Trophoblast cell (in vitro differentiated cells and primary cell): ENCODE results near the gene AKR1C2.
A peak's percentile ranks its signal among the peaks of the same experiment; 100 is the strongest.

Experiments
- DNase-seq, 2 donors: peaks; one replicate each; pipeline ENCODE4 v3.0.0-alpha.2; 2016
- H2AFZ ChIP-seq: 2 replicates; pipeline ENCODE4 v1.6.1; 2013; ENCODE audit warnings: low read length, moderate library complexity, mild to moderate bottlenecking; ENCODE audit not compliant: insufficient read depth, poor library complexity
- H2AK5ac ChIP-seq: 2 replicates; pipeline ENCODE4 v1.6.1; 2013; ENCODE audit warnings: mild to moderate bottlenecking, low read length
- H2BK120ac ChIP-seq: 2 replicates; pipeline ENCODE4 v1.6.1; 2013; ENCODE audit warnings: low read length, mild to moderate bottlenecking, moderate library complexity; ENCODE audit not compliant: insufficient read depth, poor library complexity
- H2BK12ac ChIP-seq: 2 replicates; pipeline ENCODE4 v1.6.1; 2013; ENCODE audit warnings: mild to moderate bottlenecking, low read length, moderate library complexity
- H2BK5ac ChIP-seq: 2 replicates; pipeline ENCODE4 v1.6.1; 2013; ENCODE audit warnings: low read length, low read depth, moderate library complexity, mild to moderate bottlenecking; ENCODE audit not compliant: poor library complexity
- H3K14ac ChIP-seq: 2 replicates; pipeline ENCODE4 v1.6.1; 2013; ENCODE audit warnings: mild to moderate bottlenecking, low read length
- H3K18ac ChIP-seq: 2 replicates; pipeline ENCODE4 v1.6.1; 2013; ENCODE audit warnings: mild to moderate bottlenecking, low read length
- H3K23ac ChIP-seq: 2 replicates; pipeline ENCODE4 v1.6.1; 2013; ENCODE audit warnings: low read length
- H3K27ac ChIP-seq: 2 replicates; pipeline ENCODE4 v1.5.1; 2013; ENCODE audit warnings: low read depth, mild to moderate bottlenecking, inconsistent platforms, low read length, moderate library complexity
- H3K27me3 ChIP-seq: 2 replicates; pipeline ENCODE4 v1.6.1; 2013; ENCODE audit warnings: inconsistent platforms, mild to moderate bottlenecking, low read length, moderate library complexity; ENCODE audit not compliant: insufficient read depth
- H3K36me3 ChIP-seq, 2 experiments: 1 replicate in 1 of 2; 2 replicates in 1 of 2; pipeline ENCODE4 v1.6.1; 2013; ENCODE audit warnings: low read length in 2 of 2, mild to moderate bottlenecking in 2 of 2, moderate library complexity in 1 of 2; ENCODE audit not compliant: insufficient read depth in 2 of 2, control insufficient read depth in 1 of 2
- H3K4ac ChIP-seq: 2 replicates; pipeline ENCODE4 v1.6.1; 2013; ENCODE audit warnings: low read depth, mild to moderate bottlenecking, low read length, moderate library complexity
- H3K4me1 ChIP-seq, 2 experiments: 1 replicate in 1 of 2; 2 replicates in 1 of 2; pipeline ENCODE4 v1.6.1; 2013; ENCODE audit warnings: low read length in 2 of 2, mild to moderate bottlenecking in 2 of 2, moderate library complexity in 1 of 2; ENCODE audit not compliant: insufficient read depth in 2 of 2, control insufficient read depth in 1 of 2
- H3K4me2 ChIP-seq: 2 replicates; pipeline ENCODE4 v1.6.1; 2013; ENCODE audit warnings: inconsistent platforms, mild to moderate bottlenecking, low read length, moderate library complexity
- H3K4me3 ChIP-seq: 2 replicates; pipeline ENCODE4 v1.5.1; 2013; ENCODE audit warnings: mild to moderate bottlenecking, low read depth, low read length, inconsistent platforms
- H3K79me1 ChIP-seq: one replicate; pipeline ENCODE4 v1.6.1; 2013; ENCODE audit warnings: low read length
- H3K79me2 ChIP-seq: 2 replicates; pipeline ENCODE4 v1.6.1; 2013; ENCODE audit warnings: low read length, mild to moderate bottlenecking; ENCODE audit not compliant: control insufficient read depth, insufficient read depth, poor library complexity
- H3K9ac ChIP-seq: 2 replicates; pipeline ENCODE4 v1.6.1; 2013; ENCODE audit warnings: mild to moderate bottlenecking, low read length
- H3K9me3 ChIP-seq: 2 replicates; pipeline ENCODE4 v1.6.1; 2013; ENCODE audit warnings: low read depth, mild to moderate bottlenecking, control low read depth, inconsistent platforms, low read length; ENCODE audit not compliant: insufficient read depth
- H4K12ac ChIP-seq: 2 replicates; pipeline ENCODE4 v1.6.1; 2013; ENCODE audit warnings: low read depth, mild to moderate bottlenecking, low read length, moderate library complexity
- H4K8ac ChIP-seq: 2 replicates; pipeline ENCODE4 v1.6.1; 2013; ENCODE audit warnings: low read depth, mild to moderate bottlenecking, low read length, moderate library complexity
- H4K91ac ChIP-seq: one replicate; pipeline ENCODE4 v1.6.1; 2013; ENCODE audit warnings: low read depth, mild to moderate bottlenecking, low read length, moderate library complexity
- WGBS: extraction: QIAGEN DNeasy Blood & Tissue Kit; methylation state at CpG from one replicate; pipeline ENCODE4 v1.1.7; 2013; ENCODE audit warnings: missing lambda C conversion rate; ENCODE audit not compliant: insufficient read length, insufficient coverage; ENCODE audit errors: extremely low coverage; 5-methylcytosine and 5-hydroxymethylcytosine counted together

AKR1C2 gene

DNA sequence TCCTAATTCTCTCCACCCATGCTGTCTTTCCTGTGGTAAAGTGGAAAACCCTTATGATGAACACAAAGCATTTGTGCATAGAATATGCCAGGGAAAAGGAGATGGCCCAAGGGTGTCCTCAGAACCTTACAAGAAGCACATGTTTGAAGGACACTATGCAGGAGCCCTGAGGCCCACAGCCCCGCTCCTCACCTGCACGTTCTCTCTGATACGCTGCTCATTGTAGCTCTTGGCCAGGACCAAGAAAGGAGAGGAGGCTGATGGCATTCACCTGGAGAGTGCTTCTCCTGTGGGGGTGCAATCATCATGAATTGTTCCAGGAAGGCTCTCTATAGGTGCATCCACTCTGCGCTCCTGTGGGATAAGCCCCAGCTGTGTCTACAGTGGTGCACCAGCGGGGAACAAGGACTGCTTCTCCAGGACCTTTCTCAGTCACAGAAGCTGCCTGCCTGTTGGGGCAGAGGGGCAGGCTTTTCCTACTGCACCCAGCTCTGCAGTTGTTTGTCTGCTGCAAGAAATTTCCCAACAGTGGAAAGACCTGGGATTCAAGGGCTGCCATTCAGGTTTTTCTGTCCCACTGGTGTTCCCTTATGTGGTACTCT is 19.9 kb downstream of the AKR1C2 start:
- Histone ChIP-seq H3K14ac (no peak overlapping the region), H3K4me3 (no peak overlapping the region), H3K27me3 (no peaks in the 10 kb centered on the region), H3K23ac (no peak overlapping the region), H4K91ac (no peak overlapping the region), H2BK120ac (no peak overlapping the region), H2AFZ (no peak overlapping the region), H2BK12ac (no peak overlapping the region), H3K4me2 (no peak overlapping the region), H2BK5ac (no peak overlapping the region), H2AK5ac (no peak overlapping the region), H3K4ac (no peak overlapping the region), H4K12ac (no peak overlapping the region), H3K27ac (no peak overlapping the region), H3K18ac (no peak overlapping the region), H4K8ac (no peak overlapping the region), H3K79me1 (no peaks in the 10 kb centered on the region), H3K9ac (no peak overlapping the region), H3K79me2 (no peaks in the 10 kb centered on the region), H3K9me3 (peaks cover 2% of the 10 kb centered on the region), H3K36me3 (no peaks in the 10 kb centered on the region), H3K4me1 (peaks cover 3 to 4% of the 10 kb centered on the region in 2 experiments)
- DNase-seq: no peak
- WGBS: no CpG with 5 or more reads among the region's 5 CpGs

GRCh38 chr10:4982764-4983226 is 20.9 kb downstream of the AKR1C2 start:
- no peak overlapping the region for H3K27ac ChIP-seq

GRCh38 chr10:4981722-4982471 is 21.8 kb downstream of the AKR1C2 start:
- no peak overlapping the region for H2BK12ac ChIP-seq
- WGBS: no CpG with 5 or more reads among the region's 14 CpGs
- H4K91ac ChIP-seq: no peak overlapping the region
- no peaks in the 10 kb centered on the region for H3K79me2 ChIP-seq
- peak; percentile 6 to 56 for DNase-seq
- no peak overlapping the region for H3K27ac ChIP-seq
- H3K27me3 ChIP-seq: no peaks in the 10 kb centered on the region
- H3K4ac ChIP-seq: no peak overlapping the region
- peaks cover 2% of the 10 kb centered on the region for H3K9me3 ChIP-seq
- no peak overlapping the region for H2BK120ac ChIP-seq
- no peak overlapping the region for H2BK5ac ChIP-seq
- H4K8ac ChIP-seq: no peak overlapping the region
- no peak overlapping the region for H3K18ac ChIP-seq
- peaks cover 3 to 4% of the 10 kb centered on the region in 2 experiments for H3K4me1 ChIP-seq
- no peaks in the 10 kb centered on the region for H3K79me1 ChIP-seq
- no peak overlapping the region for H2AK5ac ChIP-seq
- H3K36me3 ChIP-seq: no peaks in the 10 kb centered on the region
- H4K12ac ChIP-seq: no peak overlapping the region
- H3K23ac ChIP-seq: no peak overlapping the region
- H3K4me2 ChIP-seq: no peak overlapping the region
- no peak overlapping the region for H3K14ac ChIP-seq
- no peak overlapping the region for H3K4me3 ChIP-seq
- no peak overlapping the region for H2AFZ ChIP-seq
- no peak overlapping the region for H3K9ac ChIP-seq

More at GRCh38 chr10:4982764-4983226, 20.9 kb downstream of the AKR1C2 start:
- Histone ChIP-seq H3K9ac (no peak overlapping the region), H3K14ac (peak overlapping the region; percentile 11), H2BK120ac (no peak overlapping the region), H4K8ac (no peak overlapping the region), H4K12ac (no peak overlapping the region), H3K18ac (no peak overlapping the region), H3K79me2 (no peaks in the 10 kb centered on the region), H3K27me3 (no peaks in the 10 kb centered on the region), H2BK5ac (no peak overlapping the region), H3K4me1 (peaks cover 3 to 4% of the 10 kb centered on the region in 2 experiments), H3K4me2 (no peak overlapping the region), H3K79me1 (no peaks in the 10 kb centered on the region), H2BK12ac (no peak overlapping the region), H3K4me3 (no peak overlapping the region), H3K9me3 (peaks cover 2% of the 10 kb centered on the region), H2AK5ac (no peak overlapping the region), H4K91ac (no peak overlapping the region), H3K23ac (no peak overlapping the region), H3K36me3 (no peaks in the 10 kb centered on the region), H3K4ac (no peak overlapping the region), H2AFZ (no peak overlapping the region)
- no CpG with 5 or more reads among the region's 9 CpGs for WGBS
- no peak for DNase-seq

- WGBS: no CpG with 5 or more reads among the region's 2 CpGs
These were observed 22.9 kb downstream of the AKR1C2 start for GRCh38 chr10:4980793-4981192.

More at GRCh38 chr10:4980793-4981192, 22.9 kb downstream of the AKR1C2 start:
- Histone ChIP-seq H3K4me1 (peaks cover 3 to 4% of the 10 kb centered on the region in 2 experiments), H3K9ac (no peak overlapping the region), H3K14ac (no peak overlapping the region), H2AFZ (no peak overlapping the region), H3K18ac (no peak overlapping the region), H3K27me3 (no peaks in the 10 kb centered on the region), H4K8ac (no peak overlapping the region), H2BK120ac (no peak overlapping the region), H4K91ac (no peak overlapping the region), H3K23ac (no peak overlapping the region), H3K36me3 (no peaks in the 10 kb centered on the region), H3K79me2 (no peaks in the 10 kb centered on the region), H4K12ac (no peak overlapping the region), H3K27ac (no peak overlapping the region), H2BK5ac (no peak overlapping the region), H3K4me3 (no peak overlapping the region), H2BK12ac (no peak overlapping the region), H3K4me2 (no peak overlapping the region), H3K79me1 (no peaks in the 10 kb centered on the region), H3K4ac (no peak overlapping the region), H3K9me3 (peaks cover 2% of the 10 kb centered on the region), H2AK5ac (no peak overlapping the region)
- DNase-seq: no peak
